Neural cell (in vitro differentiated cells): Measurements from ENCODE around the gene DPEP2NB. TPM values are rescaled to one million over a fixed set of nuclear protein-coding genes. Genes with fewer than 3 reads are reported as not detected.

Experiments used
- H2AFZ ChIP-seq: fragments of 200-600, 300-800 bp; sonication (generic), shearing (Covaris generic); 2 replicates; pipeline ENCODE4 v1.6.0; 2014; ENCODE audit warnings: low read depth, mild to moderate bottlenecking, antibody characterized with exemption, low read length, moderate library complexity
- H3F3A ChIP-seq: fragments of 200-600 bp; shearing (Covaris generic); 2 replicates; pipeline ENCODE4 v1.6.1; 2016; ENCODE audit warnings: mild to moderate bottlenecking, moderate library complexity, mixed read lengths, antibody characterized with exemption, low read length; ENCODE audit not compliant: insufficient read depth, poor library complexity, severe bottlenecking
- H3K27ac ChIP-seq: fragments of 200-600, 300-800 bp; sonication (generic), shearing (Covaris generic); 2 replicates; pipeline ENCODE4 v1.5.1; 2014; ENCODE audit warnings: mild to moderate bottlenecking, low read length, moderate library complexity
- H3K27me3 ChIP-seq: fragments of 300-800, 200-600 bp; sonication (generic), shearing (Covaris generic); 2 replicates; pipeline ENCODE4 v1.6.0; 2014; ENCODE audit warnings: mild to moderate bottlenecking, low read depth, low read length, moderate library complexity; ENCODE audit not compliant: insufficient read depth
- H3K36me3 ChIP-seq: fragments of 300-800, 200-600 bp; sonication (generic), shearing (Covaris generic); 2 replicates; pipeline ENCODE4 v1.5.1; 2014; ENCODE audit warnings: mild to moderate bottlenecking, antibody characterized with exemption, low read length, moderate library complexity; ENCODE audit not compliant: insufficient read depth
- H3K4me2 ChIP-seq: fragments of 300-800, 200-600 bp; sonication (generic), shearing (Covaris generic); 2 replicates; pipeline ENCODE4 v1.6.0; 2014; ENCODE audit warnings: mild to moderate bottlenecking, low read length
- H3K4me3 ChIP-seq: fragments of 300-800, 200-600 bp; sonication (generic), shearing (Covaris generic); 2 replicates; pipeline ENCODE4 v1.5.1; 2014; ENCODE audit warnings: mild to moderate bottlenecking, low read length, moderate library complexity
- H3K79me2 ChIP-seq: fragments of 200-600 bp; shearing (Covaris generic); replicated peaks from 2 replicates; pipeline ENCODE4 v1.6.0; 2014; ENCODE audit warnings: mild to moderate bottlenecking, low read length, moderate library complexity; ENCODE audit not compliant: insufficient read depth
- H3K9ac ChIP-seq: fragments of 300-800, 200-600 bp; sonication (generic), shearing (Covaris generic); 2 replicates; pipeline ENCODE4 v1.6.1; 2016; ENCODE audit warnings: mild to moderate bottlenecking, low read length, mixed read lengths
- H3K9me2 ChIP-seq: fragments of 200-600 bp; shearing (Covaris generic); 2 replicates; pipeline ENCODE4 v1.6.1; 2016; ENCODE audit warnings: mild to moderate bottlenecking, low read length, mixed read lengths; ENCODE audit not compliant: insufficient read depth
- H3K9me3 ChIP-seq: fragments of 200-600, 300-800 bp; sonication (generic), shearing (Covaris generic); 2 replicates; pipeline ENCODE4 v1.6.1; 2016; ENCODE audit warnings: mild to moderate bottlenecking, mixed run types, low read length, moderate library complexity, mixed read lengths
- H4K20me1 ChIP-seq: fragments of 200-600 bp; shearing (Covaris generic); 2 replicates; pipeline ENCODE4 v1.6.1; 2016; ENCODE audit warnings: mild to moderate bottlenecking, mixed run types; ENCODE audit not compliant: insufficient read depth
- EP300 ChIP-seq: fragments of 450-650 bp; conservative IDR thresholded peaks from 2 replicates; pipeline ENCODE4 v1.6.1; 2014; ENCODE audit warnings: antibody characterized with exemption, mild to moderate bottlenecking, moderate library complexity; ENCODE audit not compliant: poor library complexity, severe bottlenecking
- EZH2 ChIP-seq: fragments of 200-600, 300-800 bp; shearing (Covaris generic), sonication (generic); IDR thresholded peaks from 2 replicates; pipeline ENCODE4 v1.6.1; 2014; ENCODE audit warnings: antibody characterized with exemption, low read length, borderline replicate concordance, mild to moderate bottlenecking; ENCODE audit not compliant: insufficient read depth, poor library complexity, severe bottlenecking
- MXI1 ChIP-seq: fragments of 450-650 bp; conservative IDR thresholded peaks from 2 replicates; pipeline ENCODE4 v1.6.1; 2014; ENCODE audit warnings: antibody characterized with exemption, mild to moderate bottlenecking; ENCODE audit not compliant: poor library complexity, severe bottlenecking
- POLR2AphosphoS5 ChIP-seq: IDR thresholded peaks from 2 replicates; pipeline ENCODE4 v1.6.1; 2012
- RAD21 ChIP-seq: fragments of 450-650 bp; conservative IDR thresholded peaks from 2 replicates; pipeline ENCODE4 v1.6.1; 2014; ENCODE audit warnings: antibody characterized with exemption, mild to moderate bottlenecking, moderate library complexity
- SMC3 ChIP-seq: fragments of 450-650 bp; conservative IDR thresholded peaks from 2 replicates; pipeline ENCODE4 v1.6.1; 2014; ENCODE audit warnings: antibody characterized with exemption, mild to moderate bottlenecking, moderate library complexity; ENCODE audit not compliant: poor library complexity
- TAF1 ChIP-seq: IDR thresholded peaks from 2 replicates; pipeline ENCODE4 v1.6.1; 2012; ENCODE audit warnings: low read depth
- polyA plus RNA-seq: library from polyadenylated mRNA; depleted of rRNA; stranded (reverse); fragments of >200 nt; gene quantifications from 2 replicates; pipeline ENCODE4 v1.2.3, GENCODE V29; 2014
- TF ChIP-seq, protein P1 (sequence below): IDR thresholded peaks from 2 replicates; pipeline ENCODE4 v1.6.1; 2012; ENCODE audit warnings: borderline replicate concordance
- TF ChIP-seq, protein P2 (sequence below): fragments of 450-650 bp; IDR thresholded peaks from 2 replicates; pipeline ENCODE4 v1.5.1; 2014; ENCODE audit warnings: antibody characterized with exemption, mild to moderate bottlenecking, moderate library complexity; ENCODE audit not compliant: poor library complexity, severe bottlenecking

The DPEP2NB gene
- polyA plus RNA-seq, 1 donor from 2014 or later: not detected

- H4K20me1 ChIP-seq: no peaks in the 10 kb centered on the region
- no peaks in the 10 kb centered on the region for H3K36me3 ChIP-seq
- no peak overlapping the region for H3K4me2 ChIP-seq
- no peak overlapping the region for H3K9ac ChIP-seq
- no peak overlapping the region for H3K27ac ChIP-seq
- no peak overlapping the region for H2AFZ ChIP-seq
- H3K9me2 ChIP-seq: no peaks in the 10 kb centered on the region
- H3K27me3 ChIP-seq: no peaks in the 10 kb centered on the region
- H3F3A ChIP-seq: no peaks in the 10 kb centered on the region
- TF ChIP-seq MXI1: no peak
- no peak for TF ChIP-seq SMC3
- no peak for TF ChIP-seq RAD21
- TF ChIP-seq EZH2: no peak
- H3K9me3 ChIP-seq: no peaks in the 10 kb centered on the region
- no peaks in the 10 kb centered on the region for H3K79me2 ChIP-seq
- no peak overlapping the region for H3K4me3 ChIP-seq
Observed at GRCh38 chr16:68047987-68048386, 32.3 kb upstream of the DPEP2NB start.

DNA sequence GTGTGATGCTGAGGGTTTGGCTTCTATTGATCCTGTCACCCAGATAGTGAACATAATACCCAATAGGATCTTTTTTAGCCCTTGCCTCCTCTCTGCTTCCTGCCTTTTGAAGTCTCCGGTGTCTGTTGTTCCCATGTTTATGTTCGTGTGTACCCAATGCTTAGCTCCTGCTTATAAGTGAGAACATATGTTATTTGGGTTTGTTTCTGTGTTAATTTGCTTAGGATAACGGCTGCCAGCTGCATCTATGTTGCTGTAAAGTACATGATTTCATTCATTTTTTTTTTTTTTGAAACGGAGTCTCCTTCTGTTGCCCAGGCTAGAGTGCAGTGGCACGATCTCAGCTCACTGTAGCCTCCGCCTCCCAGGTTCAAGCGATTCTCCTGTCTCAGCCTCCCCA is 30.4 kb upstream of the DPEP2NB start:
- no peak for TF ChIP-seq RAD21
- no peak for TF ChIP-seq SMC3
- no peak for TF ChIP-seq POLR2AphosphoS5
- TF ChIP-seq, protein P1, sequence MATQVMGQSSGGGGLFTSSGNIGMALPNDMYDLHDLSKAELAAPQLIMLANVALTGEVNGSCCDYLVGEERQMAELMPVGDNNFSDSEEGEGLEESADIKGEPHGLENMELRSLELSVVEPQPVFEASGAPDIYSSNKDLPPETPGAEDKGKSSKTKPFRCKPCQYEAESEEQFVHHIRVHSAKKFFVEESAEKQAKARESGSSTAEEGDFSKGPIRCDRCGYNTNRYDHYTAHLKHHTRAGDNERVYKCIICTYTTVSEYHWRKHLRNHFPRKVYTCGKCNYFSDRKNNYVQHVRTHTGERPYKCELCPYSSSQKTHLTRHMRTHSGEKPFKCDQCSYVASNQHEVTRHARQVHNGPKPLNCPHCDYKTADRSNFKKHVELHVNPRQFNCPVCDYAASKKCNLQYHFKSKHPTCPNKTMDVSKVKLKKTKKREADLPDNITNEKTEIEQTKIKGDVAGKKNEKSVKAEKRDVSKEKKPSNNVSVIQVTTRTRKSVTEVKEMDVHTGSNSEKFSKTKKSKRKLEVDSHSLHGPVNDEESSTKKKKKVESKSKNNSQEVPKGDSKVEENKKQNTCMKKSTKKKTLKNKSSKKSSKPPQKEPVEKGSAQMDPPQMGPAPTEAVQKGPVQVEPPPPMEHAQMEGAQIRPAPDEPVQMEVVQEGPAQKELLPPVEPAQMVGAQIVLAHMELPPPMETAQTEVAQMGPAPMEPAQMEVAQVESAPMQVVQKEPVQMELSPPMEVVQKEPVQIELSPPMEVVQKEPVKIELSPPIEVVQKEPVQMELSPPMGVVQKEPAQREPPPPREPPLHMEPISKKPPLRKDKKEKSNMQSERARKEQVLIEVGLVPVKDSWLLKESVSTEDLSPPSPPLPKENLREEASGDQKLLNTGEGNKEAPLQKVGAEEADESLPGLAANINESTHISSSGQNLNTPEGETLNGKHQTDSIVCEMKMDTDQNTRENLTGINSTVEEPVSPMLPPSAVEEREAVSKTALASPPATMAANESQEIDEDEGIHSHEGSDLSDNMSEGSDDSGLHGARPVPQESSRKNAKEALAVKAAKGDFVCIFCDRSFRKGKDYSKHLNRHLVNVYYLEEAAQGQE: no peak
- TF ChIP-seq, protein P2, sequence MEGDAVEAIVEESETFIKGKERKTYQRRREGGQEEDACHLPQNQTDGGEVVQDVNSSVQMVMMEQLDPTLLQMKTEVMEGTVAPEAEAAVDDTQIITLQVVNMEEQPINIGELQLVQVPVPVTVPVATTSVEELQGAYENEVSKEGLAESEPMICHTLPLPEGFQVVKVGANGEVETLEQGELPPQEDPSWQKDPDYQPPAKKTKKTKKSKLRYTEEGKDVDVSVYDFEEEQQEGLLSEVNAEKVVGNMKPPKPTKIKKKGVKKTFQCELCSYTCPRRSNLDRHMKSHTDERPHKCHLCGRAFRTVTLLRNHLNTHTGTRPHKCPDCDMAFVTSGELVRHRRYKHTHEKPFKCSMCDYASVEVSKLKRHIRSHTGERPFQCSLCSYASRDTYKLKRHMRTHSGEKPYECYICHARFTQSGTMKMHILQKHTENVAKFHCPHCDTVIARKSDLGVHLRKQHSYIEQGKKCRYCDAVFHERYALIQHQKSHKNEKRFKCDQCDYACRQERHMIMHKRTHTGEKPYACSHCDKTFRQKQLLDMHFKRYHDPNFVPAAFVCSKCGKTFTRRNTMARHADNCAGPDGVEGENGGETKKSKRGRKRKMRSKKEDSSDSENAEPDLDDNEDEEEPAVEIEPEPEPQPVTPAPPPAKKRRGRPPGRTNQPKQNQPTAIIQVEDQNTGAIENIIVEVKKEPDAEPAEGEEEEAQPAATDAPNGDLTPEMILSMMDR: no peak
- no peak for TF ChIP-seq EP300
- no peak for TF ChIP-seq EZH2
- no peak for TF ChIP-seq TAF1
- no peak for TF ChIP-seq MXI1

DNA sequence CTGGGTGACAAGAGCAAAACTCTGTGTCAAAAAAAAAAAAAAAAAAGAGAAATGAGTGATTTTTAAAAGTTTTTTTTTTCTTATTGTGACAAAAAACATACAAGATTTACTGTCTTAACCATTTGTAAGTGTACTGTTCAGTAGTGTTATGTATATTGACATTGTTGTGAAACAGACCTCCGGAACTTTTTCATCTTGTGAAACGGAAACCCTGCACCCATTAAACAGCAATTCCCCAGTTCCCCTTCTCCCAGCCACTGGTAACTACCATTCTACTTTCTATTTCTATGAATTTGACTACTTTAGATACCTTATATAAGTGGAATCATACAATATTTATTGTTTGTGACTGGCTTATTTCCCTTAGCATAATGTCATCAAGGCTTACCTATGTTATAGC is 26.1 kb upstream of the DPEP2NB start:
- H3K79me2 ChIP-seq: no peaks in the 10 kb centered on the region
- no peaks in the 10 kb centered on the region for H3K27me3 ChIP-seq
- no peaks in the 10 kb centered on the region for H3K36me3 ChIP-seq
- H3K27ac ChIP-seq: no peak overlapping the region
- no peaks in the 10 kb centered on the region for H3F3A ChIP-seq
- no peak overlapping the region for H3K4me2 ChIP-seq
- H3K4me3 ChIP-seq: no peak overlapping the region
- H2AFZ ChIP-seq: no peak overlapping the region
- H3K9me3 ChIP-seq: no peaks in the 10 kb centered on the region
- TF ChIP-seq RAD21: no peak
- no peak for TF ChIP-seq TAF1
- no peak for TF ChIP-seq SMC3
- no peak for TF ChIP-seq EZH2
- TF ChIP-seq, protein P1: no peak
- no peak for TF ChIP-seq EP300
- TF ChIP-seq MXI1: no peak
- TF ChIP-seq, protein P2: no peak
- no peak for TF ChIP-seq POLR2AphosphoS5
- no peaks in the 10 kb centered on the region for H3K9me2 ChIP-seq
- no peaks in the 10 kb centered on the region for H4K20me1 ChIP-seq
- no peak overlapping the region for H3K9ac ChIP-seq

More for the DNA sequence above, 30.4 kb upstream of the DPEP2NB start:
- Histone ChIP-seq H3K9me3 (no peaks in the 10 kb centered on the region), H3K36me3 (no peaks in the 10 kb centered on the region), H2AFZ (no peak overlapping the region), H3K27me3 (no peaks in the 10 kb centered on the region), H3K4me2 (no peak overlapping the region), H3K9ac (no peak overlapping the region), H3K9me2 (no peaks in the 10 kb centered on the region), H3K27ac (no peak overlapping the region), H4K20me1 (no peaks in the 10 kb centered on the region), H3K79me2 (no peaks in the 10 kb centered on the region), H3K4me3 (no peak overlapping the region), H3F3A (no peaks in the 10 kb centered on the region)
